ENCODE measurements around the gene LILRB5. TPM values are rescaled to one million over a fixed set of nuclear protein-coding genes. Genes with fewer than 3 reads are reported as not detected.
"Not testable (repeated sequence)": the region's sequence is repeated elsewhere in the genome, so short reads cannot be mapped to it uniquely, and the experiment has no call there.

Gene LILRB5
- total RNA-seq, 2 experiments from 2014 or later: not detected

GRCh38 chr19:54223937-54224281 lies 33.2 kb downstream of the LILRB5 start:
- H3K27me3 Mint-ChIP-seq: peaks cover 17% of the 10 kb centered on the region
- H3K4me3 Mint-ChIP-seq; CTCF ChIA-PET; H3K4me1 Mint-ChIP-seq; H3K27ac Mint-ChIP-seq; H3K36me3 Mint-ChIP-seq; ATAC-seq; H3K9me3 Mint-ChIP-seq (ENCODE audit: low read depth); DNase-seq: not testable (repeated sequence)

GRCh38 chr19:54223277-54223936 lies 33.7 kb downstream of the LILRB5 start:
- peaks cover 15% of the 10 kb centered on the region for H3K27me3 Mint-ChIP-seq
- ATAC-seq; DNase-seq; H3K4me1 Mint-ChIP-seq; H3K4me3 Mint-ChIP-seq; H3K36me3 Mint-ChIP-seq; H3K27ac Mint-ChIP-seq; CTCF ChIA-PET; H3K9me3 Mint-ChIP-seq (ENCODE audit: low read depth): not testable (repeated sequence)

GRCh38 chr19:54222474-54223276 lies 34.4 kb downstream of the LILRB5 start, which contains the start of gene LILRB3:
TSS of gene LILRB3 (minus strand) at chr19:54223007. CDS start at chr19:54222976, 31 bp downstream.
- H3K9me3 Mint-ChIP-seq (ENCODE audit: low read depth); H3K36me3 Mint-ChIP-seq; DNase-seq; H3K4me1 Mint-ChIP-seq; H3K27ac Mint-ChIP-seq; CTCF ChIA-PET; ATAC-seq; H3K4me3 Mint-ChIP-seq: not testable (repeated sequence)
- H3K27me3 Mint-ChIP-seq: peaks cover 12% of the 10 kb centered on the region

GRCh38 chr19:54221947-54222346 lies 35.1 kb downstream of the LILRB5 start:
- H3K36me3 Mint-ChIP-seq; H3K4me3 Mint-ChIP-seq; H3K27ac Mint-ChIP-seq; H3K9me3 Mint-ChIP-seq (ENCODE audit: low read depth); DNase-seq; H3K4me1 Mint-ChIP-seq; ATAC-seq; CTCF ChIA-PET: not testable (repeated sequence)
- peaks cover 12% of the 10 kb centered on the region for H3K27me3 Mint-ChIP-seq

- H3K27me3 Mint-ChIP-seq; H3K9me3 Mint-ChIP-seq (ENCODE audit: low read depth); ATAC-seq; H3K4me1 Mint-ChIP-seq; H3K36me3 Mint-ChIP-seq; H3K27ac Mint-ChIP-seq; H3K4me3 Mint-ChIP-seq; DNase-seq; CTCF ChIA-PET: not testable (repeated sequence)
Observed at GRCh38 chr19:54219702-54220101, 37.4 kb downstream of the LILRB5 start.

GRCh38 chr19:54218960-54219661 lies 38.0 kb downstream of the LILRB5 start:
- CTCF ChIA-PET: no interaction called here

GRCh38 chr19:54218259-54218658 lies 38.8 kb downstream of the LILRB5 start:
- Mint-ChIP-seq H3K4me3 (no peak overlapping the region), H3K27ac (no peak overlapping the region), H3K27me3 (peaks cover 3% of the 10 kb centered on the region), H3K9me3 (ENCODE audit: low read depth) (no peaks in the 10 kb centered on the region), H3K4me1 (peaks cover 4% of the 10 kb centered on the region), H3K36me3 (peaks cover 3% of the 10 kb centered on the region)
- DNase-seq (no peak), ATAC-seq (no peak)
- CTCF ChIA-PET: no interaction called here

More at GRCh38 chr19:54218960-54219661, 38.0 kb downstream of the LILRB5 start:
- Mint-ChIP-seq H3K4me1 (peaks cover 6% of the 10 kb centered on the region), H3K4me3 (no peak overlapping the region), H3K36me3 (peaks cover 1% of the 10 kb centered on the region), H3K27ac (no peak overlapping the region), H3K9me3 (ENCODE audit: low read depth) (no peaks in the 10 kb centered on the region), H3K27me3 (peaks cover 9% of the 10 kb centered on the region)
- no peak for DNase-seq
- ATAC-seq: no peak

GRCh38 chr19:54217517-54218247 lies 39.4 kb downstream of the LILRB5 start:
- DNase-seq; H3K4me1 Mint-ChIP-seq; CTCF ChIA-PET; H3K27ac Mint-ChIP-seq; H3K9me3 Mint-ChIP-seq (ENCODE audit: low read depth); ATAC-seq; H3K4me3 Mint-ChIP-seq; H3K36me3 Mint-ChIP-seq; H3K27me3 Mint-ChIP-seq: not testable (repeated sequence)

- peaks cover 2% of the 10 kb centered on the region for H3K27me3 Mint-ChIP-seq
- H3K9me3 Mint-ChIP-seq (ENCODE audit: low read depth): no peaks in the 10 kb centered on the region
- CTCF ChIA-PET: no interaction called here
- no peak overlapping the region for H3K27ac Mint-ChIP-seq
- peaks cover 6% of the 10 kb centered on the region for H3K36me3 Mint-ChIP-seq
- H3K4me3 Mint-ChIP-seq: no peak overlapping the region
- no peak for DNase-seq
- H3K4me1 Mint-ChIP-seq: no peaks in the 10 kb centered on the region
- no peak for ATAC-seq
Observed at GRCh38 chr19:54216869-54217268, 40.2 kb downstream of the LILRB5 start.

GRCh38 chr19:54214734-54215133 lies 42.3 kb downstream of the LILRB5 start:
- H3K27me3 Mint-ChIP-seq; CTCF ChIA-PET; H3K9me3 Mint-ChIP-seq (ENCODE audit: low read depth); H3K4me3 Mint-ChIP-seq; DNase-seq; ATAC-seq; H3K27ac Mint-ChIP-seq: not testable (repeated sequence)
- Mint-ChIP-seq H3K4me1 (peaks cover 17% of the 10 kb centered on the region), H3K36me3 (peaks cover 15% of the 10 kb centered on the region)

GRCh38 chr19:54214217-54214616 lies 42.9 kb downstream of the LILRB5 start:
- ATAC-seq; H3K9me3 Mint-ChIP-seq (ENCODE audit: low read depth); H3K27me3 Mint-ChIP-seq; H3K27ac Mint-ChIP-seq; CTCF ChIA-PET; DNase-seq; H3K4me3 Mint-ChIP-seq: not testable (repeated sequence)
- Mint-ChIP-seq H3K4me1 (peaks cover 22% of the 10 kb centered on the region), H3K36me3 (peaks cover 15% of the 10 kb centered on the region)

- Mint-ChIP-seq H3K4me1 (peaks cover 51% of the 10 kb centered on the region), H3K27me3 (no peaks in the 10 kb centered on the region), H3K9me3 (ENCODE audit: low read depth) (no peaks in the 10 kb centered on the region), H3K27ac (peak overlapping the region; percentile 58), H3K4me3 (no peak overlapping the region), H3K36me3 (peaks cover 37% of the 10 kb centered on the region)
- CTCF ChIA-PET: interaction anchor here (0.9 to 2.3 kb wide), 4 partner anchors 10 to 178 kb away, joined by 3 to 9 read pairs (median 6); partner anchors contain the start of gene RPS9
- ATAC-seq: peak; percentile 1
- DNase-seq: no peak
Observed at GRCh38 chr19:54211235-54211634, 45.8 kb downstream of the LILRB5 start.

All from activated CD8-positive, alpha-beta memory T cell treated with anti-CD3 and anti-CD28 coated beads, Interleukin-2, amount 10 ng/mL, durations not matched to agents 7 days and 5 days (primary cell).